ENCODE measurements around the gene PHYHD1. TPM values are rescaled to one million over a fixed set of nuclear protein-coding genes. Genes with fewer than 3 reads are reported as not detected.

PHYHD1 gene
- total RNA-seq, 4 donors from 2014 or later, result 9.6 to 27.1 (median 25.4) TPM

- H3K27me3 ChIP-seq, result no peaks in the 10 kb centered on the region
- no peaks in the 10 kb centered on the region for H3K4me1 ChIP-seq
- H3K4me3 ChIP-seq, result no peak overlapping the region
- TF ChIP-seq POLR2AphosphoS5 (IDR thresholded peaks at IDR 0.05), result no peak
- no peaks in the 10 kb centered on the region for H3K9me3 ChIP-seq
- H3K27ac ChIP-seq, result no peak overlapping the region
- ATAC-seq, result no peak
- WGBS, 2 donors (ENCODE audit: low coverage in 1 of 2), result 94 to 96% methylated on average over 2 to 4 of the region's 5 CpGs
- peaks cover 0 to 95% of the 10 kb centered on the region in 2 donors for H3K36me3 ChIP-seq
Measured at GRCh38 chr9:128969491-128969890, 48.7 kb downstream of the PHYHD1 start.

- 61 to 89% methylated on average over 4 of the region's 4 CpGs for WGBS, 2 donors (ENCODE audit: low coverage in 1 of 2)
- TF ChIP-seq POLR2AphosphoS5 (IDR thresholded peaks at IDR 0.05), result no peak
- no peak for TF ChIP-seq CTCF (IDR thresholded peaks at IDR 0.05)
- TF ChIP-seq EP300 (IDR thresholded peaks at IDR 0.05), result no peak
- no peak for TF ChIP-seq POLR2A (IDR thresholded peaks at IDR 0.05)
- Histone ChIP-seq H3K4me1 (no peaks in the 10 kb centered on the region), H3K27ac (no peak overlapping the region), H3K36me3 (peaks cover 0 to 100% of the 10 kb centered on the region in 2 donors), H3K9me3 (no peaks in the 10 kb centered on the region), H3K27me3 (no peaks in the 10 kb centered on the region), H3K4me3 (no peak overlapping the region)
- ATAC-seq, result no peak
Measured at GRCh38 chr9:128972956-128973355, 52.2 kb downstream of the PHYHD1 start.

- peaks cover 0 to 98% of the 10 kb centered on the region in 2 donors for H3K36me3 ChIP-seq
- TF ChIP-seq CTCF (IDR thresholded peaks at IDR 0.05) (no peak), POLR2AphosphoS5 (IDR thresholded peaks at IDR 0.05) (no peak), EP300 (IDR thresholded peaks at IDR 0.05) (no peak), POLR2A (IDR thresholded peaks at IDR 0.05) (no peak)
- H3K9me3 ChIP-seq, result no peaks in the 10 kb centered on the region
- H3K4me1 ChIP-seq, result no peaks in the 10 kb centered on the region
- WGBS, 2 donors (ENCODE audit: low coverage in 1 of 2), result 43 to 88% methylated on average over 1 to 3 of the region's 3 CpGs
- no peak overlapping the region for H3K27ac ChIP-seq
- no peak for ATAC-seq
- H3K27me3 ChIP-seq, result no peaks in the 10 kb centered on the region
- no peak overlapping the region for H3K4me3 ChIP-seq
Measured at GRCh38 chr9:128979111-128979510, 58.3 kb downstream of the PHYHD1 start.

- ATAC-seq, result no peak
- Histone ChIP-seq H3K27me3 (no peaks in the 10 kb centered on the region), H3K27ac (no peak overlapping the region), H3K4me1 (no peaks in the 10 kb centered on the region), H3K36me3 (peaks cover 0 to 99% of the 10 kb centered on the region in 2 donors), H3K9me3 (no peaks in the 10 kb centered on the region), H3K4me3 (no peak overlapping the region)
- TF ChIP-seq POLR2A (IDR thresholded peaks at IDR 0.05) (no peak), POLR2AphosphoS5 (IDR thresholded peaks at IDR 0.05) (no peak), EP300 (IDR thresholded peaks at IDR 0.05) (no peak), CTCF (IDR thresholded peaks at IDR 0.05) (no peak)
- WGBS, 2 donors (ENCODE audit: low coverage in 1 of 2), result 93 to 100% methylated on average over 3 to 7 of the region's 8 CpGs
Measured at GRCh38 chr9:128983536-128983935, 62.8 kb downstream of the PHYHD1 start.

- ATAC-seq, result no peak
- peaks cover 0 to 99% of the 10 kb centered on the region in 2 donors for H3K36me3 ChIP-seq
- no peaks in the 10 kb centered on the region for H3K27me3 ChIP-seq
- WGBS, 2 donors (ENCODE audit: low coverage in 1 of 2), result 87 to 93% methylated on average over 4 to 5 of the region's 5 CpGs
- H3K4me3 ChIP-seq, result no peak overlapping the region
- H3K4me1 ChIP-seq, result no peaks in the 10 kb centered on the region
- no peaks in the 10 kb centered on the region for H3K9me3 ChIP-seq
- TF ChIP-seq EP300 (IDR thresholded peaks at IDR 0.05), result no peak
- TF ChIP-seq CTCF (IDR thresholded peaks at IDR 0.05), result no peak
- TF ChIP-seq POLR2A (IDR thresholded peaks at IDR 0.05), result no peak
- TF ChIP-seq POLR2AphosphoS5 (IDR thresholded peaks at IDR 0.05), result no peak
- no peak overlapping the region for H3K27ac ChIP-seq
Measured at GRCh38 chr9:128986671-128987070, 65.9 kb downstream of the PHYHD1 start.
